HG03571 (cell line): ENCODE measurements around the gene MAG.

ENCODE experiments used
- ATAC-seq: cut with Tn5 transposase; IDR thresholded peaks from one replicate; pipeline ENCODE4 v1.9.1; 2021; ENCODE audit not compliant: unreplicated experiment

Gene MAG

DNA sequence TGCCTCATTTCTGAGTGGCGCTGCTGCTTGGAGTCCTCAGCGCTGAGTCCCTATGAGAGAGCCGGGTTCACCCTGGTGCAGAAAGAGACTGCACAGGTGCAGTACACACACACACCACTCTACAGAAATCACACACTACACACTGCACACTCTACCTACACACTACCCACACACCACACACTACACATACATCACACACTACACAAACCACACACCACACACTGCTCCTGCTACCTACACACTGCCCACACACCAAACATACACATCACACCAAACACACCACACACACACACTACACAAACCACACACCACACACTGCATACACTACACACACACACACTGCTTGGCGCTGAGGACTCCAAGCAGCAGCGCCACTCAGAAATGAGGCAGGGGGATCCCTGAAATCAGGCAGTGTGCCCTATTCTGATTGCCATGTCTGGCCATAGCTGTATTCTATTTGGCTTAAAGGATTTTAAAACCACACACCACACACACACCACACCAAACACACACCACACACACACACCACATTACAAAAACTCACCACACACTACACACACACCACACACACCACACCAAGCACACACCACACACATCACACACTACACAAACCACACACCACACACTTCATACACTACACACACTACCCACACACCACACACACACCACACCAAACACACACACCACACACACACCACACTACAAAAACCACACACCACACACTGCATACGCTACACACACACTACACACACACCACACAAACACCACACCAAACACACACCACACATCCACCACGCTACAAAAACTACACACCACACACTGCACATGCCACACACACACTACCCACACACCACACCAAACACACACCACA, 4.9 kb downstream of the MAG start:
- no peak for ATAC-seq

DNA sequence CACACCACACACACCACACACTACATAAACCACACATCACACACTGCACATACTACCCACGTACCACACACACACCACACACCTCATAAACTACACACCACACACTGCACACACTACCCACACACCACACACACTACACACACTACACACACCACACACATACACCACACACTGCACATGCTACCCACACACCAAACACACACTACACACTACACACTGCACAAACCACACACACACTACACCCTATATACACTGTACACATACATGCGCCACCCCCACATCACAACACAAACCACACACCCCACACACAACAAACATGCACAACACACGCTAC, 5.5 kb downstream of the MAG start:
- ATAC-seq = no peak

DNA sequence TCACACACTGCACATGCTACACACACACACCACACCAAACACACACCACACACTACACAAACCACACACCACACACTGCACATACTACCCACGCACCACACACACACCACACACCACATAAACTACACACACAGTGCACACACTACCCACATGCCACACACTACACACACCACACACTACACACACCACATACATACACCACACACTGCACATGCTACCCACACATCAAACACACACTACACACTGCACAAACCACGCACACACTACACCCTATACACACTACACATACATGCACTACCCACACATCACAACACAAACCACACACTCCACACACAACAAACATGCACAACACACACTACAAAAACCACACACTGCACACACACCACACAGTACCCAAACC, 6.0 kb downstream of the MAG start:
- no peak for ATAC-seq

DNA sequence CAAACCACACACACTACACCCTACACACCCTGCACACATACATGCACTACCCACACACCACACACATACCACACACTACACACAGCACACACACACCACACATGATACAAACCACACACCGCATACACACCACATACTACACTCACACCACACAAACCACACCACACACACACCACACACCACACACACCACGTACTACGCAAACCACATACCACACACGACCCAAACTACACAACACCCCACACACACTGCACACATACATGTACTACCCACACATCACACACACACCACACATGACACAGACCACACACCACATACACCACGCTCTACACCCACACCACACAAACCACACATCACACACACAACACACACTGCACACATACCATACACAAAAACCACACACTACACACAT, 6.6 kb downstream of the MAG start:
- ATAC-seq = no peak

DNA sequence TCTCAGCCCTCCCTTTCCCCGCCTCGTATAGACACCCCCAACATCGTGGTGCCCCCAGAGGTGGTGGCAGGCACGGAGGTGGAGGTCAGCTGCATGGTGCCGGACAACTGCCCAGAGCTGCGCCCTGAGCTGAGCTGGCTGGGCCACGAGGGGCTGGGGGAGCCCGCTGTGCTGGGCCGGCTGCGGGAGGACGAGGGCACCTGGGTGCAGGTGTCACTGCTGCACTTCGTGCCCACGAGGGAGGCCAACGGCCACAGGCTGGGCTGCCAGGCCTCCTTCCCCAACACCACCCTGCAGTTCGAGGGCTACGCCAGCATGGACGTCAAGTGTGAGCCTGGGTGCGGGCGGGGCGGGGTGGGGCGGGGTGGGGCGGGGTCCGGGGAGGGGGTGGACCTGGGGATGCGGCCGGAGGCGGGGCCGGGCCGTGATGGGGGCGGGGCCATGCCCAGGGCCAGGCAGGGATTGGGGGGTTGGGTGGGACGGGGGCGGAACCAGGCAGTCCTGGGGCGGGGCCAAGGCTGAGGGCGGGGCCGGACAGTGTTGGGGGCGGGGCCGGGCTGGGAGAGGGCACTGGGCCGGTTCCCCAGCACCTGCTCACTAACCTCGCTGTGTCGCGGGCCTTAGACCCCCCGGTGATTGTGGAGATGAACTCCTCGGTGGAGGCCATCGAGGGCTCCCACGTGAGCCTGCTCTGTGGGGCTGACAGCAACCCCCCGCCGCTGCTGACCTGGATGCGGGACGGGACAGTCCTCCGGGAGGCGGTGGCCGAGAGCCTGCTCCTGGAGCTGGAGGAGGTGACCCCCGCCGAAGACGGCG, 7.8 kb downstream of the MAG start:
- no peak for ATAC-seq

DNA sequence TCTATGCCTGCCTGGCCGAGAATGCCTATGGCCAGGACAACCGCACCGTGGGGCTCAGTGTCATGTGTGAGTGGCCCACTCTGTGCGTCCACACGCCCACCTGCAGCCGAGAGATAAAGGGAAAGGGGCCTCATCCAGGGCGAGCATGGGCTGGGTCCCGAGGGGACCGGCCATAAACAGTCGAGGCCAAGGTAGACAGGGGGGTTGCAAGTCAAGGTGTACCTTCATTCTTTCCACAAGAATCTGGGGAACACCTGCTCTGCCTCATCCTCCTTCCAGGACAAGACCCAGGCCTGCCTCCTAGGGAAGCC, 8.3 kb downstream of the MAG start:
- ATAC-seq = no peak

DNA sequence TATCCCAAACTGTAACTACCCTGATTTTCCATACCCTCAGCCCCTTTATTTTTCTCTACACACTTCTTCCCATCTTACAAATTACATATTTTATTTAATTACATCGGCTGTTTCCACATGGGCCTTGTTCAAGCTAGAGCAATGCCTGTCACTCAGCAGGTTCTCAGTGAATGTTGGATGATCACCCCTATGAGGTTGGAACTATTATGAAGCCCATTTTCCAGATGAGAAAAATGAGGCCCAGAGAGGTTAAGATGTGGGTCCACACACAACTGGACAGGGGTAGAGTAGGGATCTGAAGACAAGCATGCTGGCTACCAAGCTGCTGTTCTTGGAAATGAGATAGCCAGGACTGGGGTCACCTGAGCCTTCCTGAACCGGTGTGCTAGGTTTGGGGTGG, 10.0 kb downstream of the MAG start:
- ATAC-seq = no peak

DNA sequence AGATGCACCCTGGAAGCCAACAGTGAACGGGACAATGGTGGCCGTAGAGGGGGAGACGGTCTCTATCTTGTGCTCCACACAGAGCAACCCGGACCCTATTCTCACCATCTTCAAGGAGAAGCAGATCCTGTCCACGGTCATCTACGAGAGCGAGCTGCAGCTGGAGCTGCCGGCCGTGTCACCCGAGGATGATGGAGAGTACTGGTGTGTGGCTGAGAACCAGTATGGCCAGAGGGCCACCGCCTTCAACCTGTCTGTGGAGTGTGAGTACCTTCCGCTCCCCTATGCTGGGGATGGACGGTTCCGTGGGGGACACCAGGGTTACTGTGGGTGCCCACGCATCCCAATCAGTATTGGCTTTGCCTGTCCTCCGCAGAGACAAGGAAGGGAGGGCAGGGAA, 10.5 kb downstream of the MAG start:
- ATAC-seq = no peak

DNA sequence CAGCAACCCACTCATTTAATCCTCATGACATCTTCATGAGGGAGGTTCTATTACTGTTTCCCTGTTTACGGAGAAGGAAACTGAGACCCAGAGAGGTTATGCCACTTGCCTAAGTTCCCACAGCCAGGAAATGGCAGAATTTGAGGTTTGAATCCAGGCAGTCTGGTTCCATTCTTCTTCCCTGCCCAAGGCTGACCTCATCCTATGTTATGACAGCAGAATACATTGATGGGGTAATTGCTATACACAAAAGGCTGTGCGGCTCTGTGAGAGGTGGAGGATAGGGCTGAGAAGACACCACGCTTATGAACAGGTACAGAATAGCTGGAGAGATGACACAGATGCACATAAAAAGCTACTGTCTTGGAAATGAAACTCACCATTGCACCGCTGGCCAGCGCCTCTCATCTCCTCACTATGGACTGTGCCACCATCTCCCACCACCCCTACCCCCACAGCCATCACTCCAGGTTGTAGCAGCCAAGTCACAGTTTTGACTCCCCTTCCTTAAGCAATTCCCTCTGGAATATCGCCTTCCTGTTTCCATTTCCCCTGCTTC, 11.5 kb downstream of the MAG start:
- no peak for ATAC-seq

DNA sequence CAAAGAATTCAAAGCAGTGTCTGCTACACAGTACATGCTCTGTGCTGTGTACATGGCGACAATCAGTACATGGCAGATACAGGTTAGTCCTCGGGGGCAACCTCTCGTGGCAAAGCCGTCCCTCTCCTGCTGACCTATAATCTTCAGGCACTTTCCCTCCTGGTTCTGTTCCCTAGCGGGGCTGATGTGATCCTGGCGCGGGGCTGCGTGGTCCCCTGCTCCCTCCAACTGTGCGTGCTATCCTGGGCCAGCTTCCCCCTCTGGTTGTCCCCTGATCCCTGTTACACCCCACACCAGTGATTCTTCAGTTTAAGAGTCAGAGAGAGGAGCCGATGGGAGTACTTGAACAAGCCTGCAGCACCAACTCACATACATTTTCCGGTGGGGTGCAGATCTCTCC, 12.1 kb downstream of the MAG start:
- no peak for ATAC-seq

DNA sequence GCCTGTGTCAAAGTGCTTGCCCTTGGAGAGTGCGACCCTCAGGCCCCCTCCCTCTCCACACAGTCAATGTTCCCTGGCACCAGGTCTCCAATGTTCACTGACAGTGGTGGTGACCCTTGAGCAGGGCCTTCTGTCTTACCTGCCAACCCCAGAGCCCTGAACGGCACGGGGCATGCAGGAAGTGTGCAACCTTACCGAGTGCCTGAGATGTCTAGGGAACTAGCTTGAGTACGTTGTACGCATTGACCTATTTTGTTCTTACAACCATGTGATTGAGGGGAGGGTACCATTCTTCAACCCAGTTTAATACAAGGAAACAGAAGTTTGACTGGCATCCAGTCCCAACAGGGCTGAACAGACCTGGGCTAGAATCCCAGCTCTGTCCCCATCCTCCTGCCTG, 13.2 kb downstream of the MAG start:
- ATAC-seq = no peak

DNA sequence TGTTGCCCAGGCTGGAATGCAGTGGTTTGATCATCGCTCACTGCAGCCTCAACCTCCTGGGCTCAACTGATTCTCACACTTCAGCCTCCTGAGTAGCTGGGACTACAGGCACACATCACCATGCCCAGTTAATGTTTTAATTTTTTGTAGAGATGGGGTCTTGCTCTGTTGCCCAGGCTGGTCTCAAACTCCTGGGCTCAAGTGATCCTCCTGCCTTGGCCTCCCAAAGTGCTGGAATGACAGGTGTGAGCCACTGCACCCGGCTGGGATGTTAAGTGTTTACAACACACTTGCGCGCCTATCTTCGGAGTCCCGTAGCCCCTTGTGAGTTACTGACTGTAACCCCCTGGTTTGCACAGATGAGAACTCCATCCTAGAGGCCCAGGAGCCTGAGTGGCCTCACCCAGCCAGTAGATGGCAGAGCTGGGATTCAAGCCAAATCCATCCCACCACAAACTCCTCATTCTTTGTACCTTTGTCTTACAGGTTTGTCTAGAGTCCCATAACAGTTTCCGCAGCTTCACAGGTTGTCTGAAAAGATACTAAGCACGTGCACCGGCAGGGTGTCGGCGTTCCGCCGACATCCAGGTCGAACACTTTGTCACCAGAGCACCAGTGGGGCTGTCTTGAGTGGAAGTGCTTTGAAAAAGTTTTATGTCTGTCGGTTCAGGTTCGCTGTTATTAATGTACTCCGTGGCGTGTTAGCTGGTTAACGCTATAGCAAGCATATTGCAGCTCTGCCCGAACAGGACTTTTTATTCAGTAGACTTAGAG, 14.7 kb downstream of the MAG start:
- no peak for ATAC-seq

DNA sequence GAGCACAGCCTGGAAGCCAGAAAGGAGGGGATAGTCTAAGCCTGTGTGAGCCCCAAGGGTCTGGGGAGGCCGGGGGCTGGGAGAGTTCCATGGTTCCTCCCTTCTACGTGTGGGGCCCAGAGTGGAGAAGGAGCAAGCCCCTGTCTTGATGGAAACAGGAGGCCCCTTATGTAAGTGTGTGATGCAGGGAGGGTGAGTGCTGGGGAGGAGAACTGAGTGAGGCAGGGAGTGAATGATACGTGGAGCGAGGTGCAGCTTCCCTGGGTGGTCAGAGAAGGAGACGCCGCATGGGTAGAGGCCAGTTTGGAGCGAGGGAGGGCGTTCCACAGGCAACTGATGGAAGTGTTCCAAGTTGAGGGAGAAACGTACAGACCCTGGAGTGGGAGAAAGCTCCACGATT, 16.0 kb downstream of the MAG start:
- no peak for ATAC-seq

DNA sequence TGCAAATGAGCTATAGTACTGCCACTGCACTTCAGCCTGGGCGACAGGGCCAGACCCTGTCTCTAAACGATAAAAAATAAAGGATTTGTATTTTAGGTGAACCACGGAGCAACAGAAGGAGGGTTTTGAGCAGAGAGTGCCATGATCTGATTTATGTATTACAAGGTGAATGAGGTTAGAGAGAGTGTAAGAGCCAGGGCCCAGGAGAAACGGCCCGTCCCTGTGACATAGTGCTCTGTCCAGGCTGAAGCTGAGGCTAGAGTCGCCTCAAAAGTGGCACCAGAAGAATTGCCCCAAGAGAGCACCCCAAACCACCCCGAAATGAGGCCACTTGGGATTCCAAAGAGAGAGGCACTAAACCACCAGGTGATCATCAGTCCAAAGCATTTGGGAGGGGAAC, 16.9 kb downstream of the MAG start:
- no peak for ATAC-seq

DNA sequence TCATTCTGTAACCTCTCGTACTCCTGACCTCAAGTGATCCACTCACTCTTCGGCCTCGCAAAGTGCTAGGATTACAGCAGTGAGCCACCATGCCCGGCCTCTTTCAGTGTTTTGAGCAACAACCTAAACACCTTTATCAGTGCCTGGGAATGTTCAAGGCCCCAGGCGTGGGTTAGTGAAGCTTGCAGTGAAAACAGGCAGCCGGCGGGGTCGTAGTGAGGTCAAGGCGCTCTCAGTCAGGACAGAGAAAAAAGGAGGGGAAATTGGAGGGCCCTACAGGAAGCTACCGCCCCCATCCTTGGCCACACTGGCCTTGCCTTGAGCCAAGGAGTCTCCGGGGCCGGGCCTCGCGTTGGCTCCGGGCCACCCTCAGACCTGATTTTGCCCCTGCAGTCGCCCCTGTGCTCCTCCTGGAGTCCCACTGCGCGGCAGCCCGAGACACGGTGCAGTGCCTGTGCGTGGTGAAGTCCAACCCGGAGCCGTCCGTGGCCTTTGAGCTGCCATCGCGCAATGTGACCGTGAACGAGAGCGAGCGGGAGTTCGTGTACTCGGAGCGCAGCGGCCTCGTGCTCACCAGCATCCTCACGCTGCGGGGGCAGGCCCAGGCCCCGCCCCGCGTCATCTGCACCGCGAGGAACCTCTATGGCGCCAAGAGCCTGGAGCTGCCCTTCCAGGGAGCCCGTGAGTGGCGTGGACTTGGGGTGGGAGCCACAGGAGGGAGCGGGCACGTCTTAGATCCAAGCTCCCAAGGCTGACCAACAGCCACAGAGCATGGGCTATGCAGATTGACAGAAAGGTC, 17.7 kb downstream of the MAG start:
- no peak for ATAC-seq

DNA sequence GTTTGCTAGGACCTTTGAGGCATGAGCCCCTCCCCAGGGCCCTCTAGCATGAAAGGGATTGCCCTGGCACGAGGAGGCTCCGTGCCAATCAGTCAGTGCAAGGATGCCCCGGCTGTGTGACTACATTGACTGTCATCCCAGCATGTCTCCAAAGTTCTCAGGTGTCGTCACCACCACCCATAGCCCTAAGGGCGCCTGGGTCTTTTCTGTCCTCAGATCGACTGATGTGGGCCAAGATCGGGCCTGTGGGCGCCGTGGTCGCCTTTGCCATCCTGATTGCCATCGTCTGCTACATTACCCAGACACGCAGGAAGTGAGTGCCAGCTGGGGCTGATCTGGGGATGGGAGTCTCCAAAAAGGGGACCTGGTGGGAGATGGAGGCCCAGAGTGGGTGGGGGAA, 18.4 kb downstream of the MAG start:
- no peak for ATAC-seq

DNA sequence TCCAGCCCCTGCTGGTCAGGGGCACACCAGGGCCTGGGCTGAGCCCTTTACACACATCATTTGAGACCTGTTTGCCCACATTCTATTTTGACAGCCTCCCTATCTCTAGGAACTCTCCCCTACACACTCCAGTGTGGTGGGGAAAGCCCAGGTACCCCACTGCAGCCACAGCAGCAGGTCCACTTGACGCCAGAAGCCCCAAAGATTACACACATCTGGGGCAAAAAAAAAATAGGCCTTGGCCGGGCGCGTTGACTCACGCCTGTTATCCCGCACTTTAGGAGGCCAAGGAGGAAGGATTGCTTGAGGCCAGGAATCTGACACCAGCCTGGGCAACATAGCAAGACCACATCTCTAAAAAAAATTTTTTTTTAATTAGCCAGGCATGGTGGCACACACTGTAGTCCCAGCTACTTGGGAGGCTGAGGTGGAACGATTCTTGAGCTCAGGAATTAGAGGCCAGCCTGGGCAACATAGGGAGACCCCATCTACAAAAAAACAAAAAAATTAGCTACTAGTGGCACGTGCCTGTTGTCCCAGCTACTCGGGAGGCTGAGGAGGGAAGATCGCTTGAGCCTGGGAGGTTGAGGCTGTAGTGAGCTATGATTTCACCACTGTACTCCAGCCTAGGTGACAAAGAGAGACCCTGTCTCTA, 19.0 kb downstream of the MAG start:
- no peak for ATAC-seq

DNA sequence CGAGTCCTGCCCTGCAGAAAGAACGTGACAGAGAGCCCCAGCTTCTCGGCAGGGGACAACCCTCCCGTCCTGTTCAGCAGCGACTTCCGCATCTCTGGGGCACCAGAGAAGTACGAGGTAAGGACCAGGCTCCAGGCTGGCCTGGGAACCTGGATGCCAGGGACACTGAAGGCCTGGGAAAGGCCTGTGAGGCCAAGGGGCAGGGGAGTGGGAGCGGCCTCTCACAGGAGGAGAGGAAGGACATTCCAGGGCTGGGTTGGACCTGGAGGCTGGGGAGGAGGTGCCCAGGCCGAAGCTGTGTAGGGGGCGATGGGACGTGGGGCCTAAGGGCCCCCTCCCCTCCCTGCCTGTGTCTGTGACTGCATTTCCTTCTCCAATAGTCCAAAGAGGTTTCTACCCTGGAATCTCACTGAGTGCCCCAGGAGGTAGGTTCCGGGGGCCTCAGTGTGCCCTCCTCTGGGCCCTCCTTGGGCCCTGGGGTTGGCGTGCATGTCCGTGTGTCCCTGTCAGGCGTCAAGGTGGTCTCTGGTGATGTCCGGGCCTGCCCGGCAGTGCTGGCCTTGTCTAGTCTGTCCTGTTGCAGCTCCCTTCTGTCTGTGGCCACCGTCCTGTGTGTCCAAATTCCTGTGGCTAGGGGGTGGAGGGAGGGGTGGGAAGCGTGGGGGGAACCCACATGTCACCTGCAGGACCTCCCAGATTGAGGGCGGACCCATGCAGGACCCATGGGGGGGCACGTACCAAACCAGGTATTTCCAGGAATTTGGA, 20.1 kb downstream of the MAG start:
- ATAC-seq = no peak

DNA sequence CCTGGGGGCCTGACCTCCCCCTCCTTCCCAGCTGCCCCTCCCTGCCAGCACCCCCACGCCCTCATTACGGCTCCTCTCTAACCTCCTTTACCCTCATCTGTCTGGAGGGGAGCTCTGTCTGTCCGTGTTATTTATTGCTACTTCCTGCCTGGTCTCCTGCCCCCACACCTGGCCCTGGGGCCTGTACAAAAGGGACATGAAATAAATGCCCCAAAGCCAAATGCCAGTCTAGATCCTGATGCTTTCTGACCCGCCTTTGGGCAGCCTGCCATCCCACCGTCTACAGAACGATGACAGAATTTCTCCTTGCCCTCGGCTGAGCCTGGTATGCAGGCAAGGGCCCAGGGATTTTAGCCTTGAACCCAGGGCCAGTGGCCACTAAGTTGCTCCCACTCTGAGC, 21.6 kb downstream of the MAG start:
- ATAC-seq = no peak

DNA sequence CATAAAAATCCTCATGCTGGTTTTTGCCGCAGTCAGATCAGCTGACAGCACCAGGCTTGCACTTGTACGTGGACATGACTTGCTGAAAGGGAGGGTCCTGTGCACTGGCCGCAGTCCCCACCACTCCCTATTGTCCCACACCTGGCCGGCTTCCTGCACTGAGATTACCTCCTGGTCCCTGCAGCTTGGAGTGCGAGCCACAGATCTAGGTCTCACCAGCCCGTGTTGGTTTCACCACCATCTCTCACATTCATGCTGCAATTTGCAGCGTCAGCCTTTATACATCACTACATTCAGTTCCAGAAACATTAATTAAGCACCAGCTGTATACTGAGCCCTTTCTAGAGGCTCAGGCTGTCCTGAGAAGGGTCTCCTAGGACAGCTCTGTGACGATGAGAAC, 22.1 kb downstream of the MAG start:
- no peak for ATAC-seq
